ENCODE measurements around the gene ADCY2. TPM values are rescaled to one million over a fixed set of nuclear protein-coding genes. Genes with fewer than 3 reads are reported as not detected.
A peak's percentile ranks its signal among the peaks of the same experiment; 100 is the strongest.

The ADCY2 gene
- total and polyA plus RNA-seq, 2 of the 13 experiments (the other 11 are each of a cell fraction or from before 2014, with no cell fraction given) = not detected

GRCh38 chr5:7849681-7850394 lies 453.9 kb downstream of the ADCY2 start (continued):
- TF ChIP-seq POGK (CRISPR knock-in tag; conservative IDR thresholded peaks at IDR 0.05) (no peak), ZNF230 (CRISPR knock-in tag; IDR thresholded peaks at IDR 0.05) (peak; percentile 49; the same call in 1 of the 2 replicates), ZFY (CRISPR knock-in tag; IDR thresholded peaks at IDR 0.05) (0 out of 2 replicates have a peak, but pooled peaks have one; percentile 14), MXD3 (CRISPR knock-in tag; IDR thresholded peaks at IDR 0.05) (peak; percentile 18; the same call in 1 of the 2 replicates), ZSCAN5A (CRISPR knock-in tag; IDR thresholded peaks at IDR 0.05; ENCODE audit: borderline replicate concordance) (no peak), ZNF768 (CRISPR knock-in tag; IDR thresholded peaks at IDR 0.05) (0 out of 2 replicates have a peak, but pooled peaks have one; percentile 12)
